Right atrium auricular region (tissue), 2 donors: Measurements from ENCODE around the gene GALNT12. TPM values are rescaled to one million over a fixed set of nuclear protein-coding genes. Genes with fewer than 3 reads are reported as not detected.

Source experiments
- DNase-seq: peaks from one replicate; pipeline ENCODE4 v3.0.0-alpha.2; 2019; ENCODE audit warnings: low spot score
- H3K27ac ChIP-seq, 2 donors: fragments of 200-600 bp; sonication (generic); 1 replicate in 1 of 2; 2 replicates in 1 of 2; pipeline ENCODE4 v1.5.1; 2016 to 2019
- H3K27me3 ChIP-seq, 2 donors: fragments of 200-600 bp; sonication (generic); one replicate each; pipeline versions ENCODE4 v1.5.1 to v1.6.0; 2017 to 2019
- H3K36me3 ChIP-seq: fragments of 200-600 bp; sonication (generic); one replicate; pipeline ENCODE4 v1.5.1; 2016
- H3K4me1 ChIP-seq, 2 donors: fragments of 200-600 bp; sonication (generic); one replicate each; pipeline versions ENCODE4 v1.5.1 to v1.6.0; 2017 to 2019
- H3K4me3 ChIP-seq, 2 donors: fragments of 200-600 bp; sonication (generic); 1 replicate in 1 of 2; 2 replicates in 1 of 2; pipeline ENCODE4 v1.5.1; 2017 to 2019; ENCODE audit warnings: mild to moderate bottlenecking in 1 of 2, moderate library complexity in 1 of 2
- H3K9me3 ChIP-seq, 2 donors: fragments of 200-600 bp; sonication (generic); one replicate each; pipeline ENCODE4 v1.5.1; 2019
- total RNA-seq, 2 donors: library from RNA; depleted of rRNA; stranded (reverse); fragments of >200 nt; gene quantifications; one replicate each; pipeline ENCODE4 v1.1.0, GENCODE V29; 2016
- TF ChIP-seq, protein P1 (sequence below), 2 donors: fragments of 200-600 bp; sonication (generic); IDR thresholded peaks; one replicate each; pipeline ENCODE4 v1.5.1; 2019; ENCODE audit warnings: antibody characterized with exemption in 2 of 2

The GALNT12 gene
- total RNA-seq, 2 donors from 2014 or later = 0.33 to 2.7 TPM

DNA sequence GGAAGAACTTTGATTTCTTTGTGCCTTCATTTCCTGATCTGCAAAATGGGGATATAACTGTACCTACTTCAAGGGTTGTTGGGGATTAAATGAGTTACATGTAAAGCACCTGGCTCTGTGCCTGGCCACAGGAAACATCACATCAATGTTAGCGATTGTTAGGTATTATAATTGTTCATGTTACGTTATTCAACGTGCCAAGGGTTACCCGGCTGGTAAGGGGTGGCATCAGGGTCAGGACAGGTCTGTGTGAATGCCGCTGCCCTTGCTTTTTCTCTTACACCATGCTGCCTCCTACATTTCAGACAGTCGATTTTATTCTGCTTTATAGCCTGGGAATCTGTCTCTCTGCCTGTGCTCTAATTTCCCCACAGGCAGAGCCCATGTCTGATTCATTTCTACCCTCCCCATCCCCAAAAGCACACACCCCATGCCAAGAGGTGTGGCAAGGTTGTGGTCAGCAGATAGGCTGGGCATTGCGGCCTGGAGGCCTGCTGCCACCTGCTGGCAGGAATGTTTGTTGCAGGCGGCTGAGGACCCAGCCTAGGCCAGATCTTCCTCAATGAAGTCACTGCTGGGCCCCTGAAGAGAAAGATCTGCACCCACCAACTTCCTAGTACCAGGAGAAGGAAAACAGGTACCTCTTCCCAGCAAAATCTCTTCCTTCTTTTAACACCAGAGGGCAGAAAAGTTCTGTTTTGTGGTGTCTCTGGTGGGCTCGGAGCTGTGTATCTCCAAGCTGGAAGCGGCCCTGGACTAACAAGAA, 16.4 kb upstream of the GALNT12 start:
- H3K27me3 ChIP-seq = no peaks in the 10 kb centered on the region
- H3K27ac ChIP-seq = no peak overlapping the region
- no peaks in the 10 kb centered on the region for H3K9me3 ChIP-seq
- TF ChIP-seq, protein P1, sequence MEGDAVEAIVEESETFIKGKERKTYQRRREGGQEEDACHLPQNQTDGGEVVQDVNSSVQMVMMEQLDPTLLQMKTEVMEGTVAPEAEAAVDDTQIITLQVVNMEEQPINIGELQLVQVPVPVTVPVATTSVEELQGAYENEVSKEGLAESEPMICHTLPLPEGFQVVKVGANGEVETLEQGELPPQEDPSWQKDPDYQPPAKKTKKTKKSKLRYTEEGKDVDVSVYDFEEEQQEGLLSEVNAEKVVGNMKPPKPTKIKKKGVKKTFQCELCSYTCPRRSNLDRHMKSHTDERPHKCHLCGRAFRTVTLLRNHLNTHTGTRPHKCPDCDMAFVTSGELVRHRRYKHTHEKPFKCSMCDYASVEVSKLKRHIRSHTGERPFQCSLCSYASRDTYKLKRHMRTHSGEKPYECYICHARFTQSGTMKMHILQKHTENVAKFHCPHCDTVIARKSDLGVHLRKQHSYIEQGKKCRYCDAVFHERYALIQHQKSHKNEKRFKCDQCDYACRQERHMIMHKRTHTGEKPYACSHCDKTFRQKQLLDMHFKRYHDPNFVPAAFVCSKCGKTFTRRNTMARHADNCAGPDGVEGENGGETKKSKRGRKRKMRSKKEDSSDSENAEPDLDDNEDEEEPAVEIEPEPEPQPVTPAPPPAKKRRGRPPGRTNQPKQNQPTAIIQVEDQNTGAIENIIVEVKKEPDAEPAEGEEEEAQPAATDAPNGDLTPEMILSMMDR (IDR thresholded peaks at IDR 0.05) = peak; percentile 99
- H3K36me3 ChIP-seq = no peaks in the 10 kb centered on the region
- H3K4me3 ChIP-seq = no peak overlapping the region
- DNase-seq = peak; percentile 94
- peaks cover 0 to 27% of the 10 kb centered on the region in 2 donors for H3K4me1 ChIP-seq

GRCh38 chr9:98791608-98792490, 15.6 kb upstream of the GALNT12 start:
- H3K27ac ChIP-seq = no peak overlapping the region
- peak; percentile 50 for DNase-seq
- no peak overlapping the region for H3K4me3 ChIP-seq
- H3K27me3 ChIP-seq = no peaks in the 10 kb centered on the region
- H3K4me1 ChIP-seq = peaks cover 0 to 27% of the 10 kb centered on the region in 2 donors
- TF ChIP-seq, protein P1 (IDR thresholded peaks at IDR 0.05) = no peak
- H3K36me3 ChIP-seq = no peaks in the 10 kb centered on the region
- H3K9me3 ChIP-seq = no peaks in the 10 kb centered on the region

DNA sequence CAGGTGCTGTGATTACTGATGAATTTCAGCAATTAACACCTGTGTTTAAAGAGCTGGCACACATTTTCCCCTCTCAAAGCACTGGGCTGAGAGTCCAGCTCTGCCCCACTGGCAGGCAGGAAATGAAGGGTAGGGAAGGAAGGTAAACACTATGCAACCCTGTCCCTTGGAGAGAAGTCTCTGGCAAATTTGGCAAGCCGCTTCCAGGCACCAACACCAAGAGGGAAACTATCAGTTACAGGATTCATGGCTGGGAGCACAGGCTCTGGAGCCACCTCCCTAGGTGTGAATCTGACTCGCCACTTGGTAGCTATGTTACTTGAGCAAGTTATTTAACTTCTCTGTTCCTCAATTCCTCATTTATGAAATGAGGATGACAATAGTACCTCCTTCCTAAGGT, 14.4 kb upstream of the GALNT12 start:
- TF ChIP-seq, protein P1 (IDR thresholded peaks at IDR 0.05) = no peak
- H3K36me3 ChIP-seq = no peaks in the 10 kb centered on the region
- peak; percentile 54 for DNase-seq
- peaks cover 0 to 27% of the 10 kb centered on the region in 2 donors for H3K4me1 ChIP-seq
- no peak overlapping the region for H3K4me3 ChIP-seq
- no peaks in the 10 kb centered on the region for H3K27me3 ChIP-seq
- no peak overlapping the region for H3K27ac ChIP-seq
- H3K9me3 ChIP-seq = no peaks in the 10 kb centered on the region

- H3K4me1 ChIP-seq = peaks cover 0 to 27% of the 10 kb centered on the region in 2 donors
- H3K27me3 ChIP-seq = no peaks in the 10 kb centered on the region
- no peak overlapping the region for H3K4me3 ChIP-seq
- peak; percentile 40 for DNase-seq
- H3K9me3 ChIP-seq = no peaks in the 10 kb centered on the region
- no peaks in the 10 kb centered on the region for H3K36me3 ChIP-seq
- H3K27ac ChIP-seq = no peak overlapping the region
- TF ChIP-seq, protein P1 (IDR thresholded peaks at IDR 0.05) = no peak
These were observed 12.7 kb upstream of the GALNT12 start for GRCh38 chr9:98794802-98795201.

DNA sequence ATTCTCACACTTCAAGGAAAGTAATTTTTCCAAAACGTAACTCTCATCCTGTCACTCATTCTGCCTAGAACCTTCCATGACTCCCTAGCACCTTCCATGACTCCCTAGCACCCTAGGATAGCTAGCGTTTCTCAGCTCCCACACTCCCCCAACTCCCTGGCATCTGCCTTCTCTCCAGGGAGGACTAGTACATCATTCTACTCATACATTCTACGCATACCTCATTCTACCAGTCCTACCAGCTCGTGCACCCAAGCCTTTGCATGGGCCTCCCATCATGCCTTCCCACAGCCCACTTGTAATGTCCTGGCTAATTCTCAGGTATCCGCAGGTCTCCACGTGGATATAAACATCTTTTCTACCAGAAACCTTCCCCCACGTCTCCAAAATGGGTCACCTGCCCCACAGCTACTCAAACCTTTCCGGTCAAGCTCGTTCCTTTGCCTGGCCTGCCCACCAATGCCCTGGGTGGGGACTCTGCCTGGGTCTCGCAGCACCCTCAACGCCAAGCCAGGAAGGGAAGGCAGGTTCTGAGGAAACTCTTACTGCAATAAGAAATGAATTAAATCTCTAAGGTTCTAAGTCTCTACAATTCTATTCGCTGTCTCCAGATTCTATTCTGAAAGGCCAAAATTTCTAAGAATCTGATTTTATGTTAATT, 12.0 kb upstream of the GALNT12 start:
- Histone ChIP-seq H3K4me1 (peaks cover 0 to 27% of the 10 kb centered on the region in 2 donors), H3K27ac (peak overlapping the region; percentile 53 to 62)
- TF ChIP-seq, protein P1 (IDR thresholded peaks at IDR 0.05) = no peak

More for the DNA sequence above, 12.0 kb upstream of the GALNT12 start:
- peak overlapping the region; percentile 73 to 75 for H3K4me3 ChIP-seq
- H3K9me3 ChIP-seq = no peaks in the 10 kb centered on the region
- no peaks in the 10 kb centered on the region for H3K27me3 ChIP-seq
- H3K36me3 ChIP-seq = no peaks in the 10 kb centered on the region
- peak; percentile 53 for DNase-seq
